NCI-H2196 treated with DMSO at 0.1 percent for 48 hours (cell line): Measurements from ENCODE around the gene GOLIM4.
A peak's percentile ranks its signal among the peaks of the same experiment; 100 is the strongest.
"Not testable (repeated sequence)": the region's sequence is repeated elsewhere in the genome, so short reads cannot be mapped to it uniquely, and the experiment has no call there.

ENCODE experiments used
- DNase-seq: peaks from one replicate; lab custom pipeline; 2025; ENCODE audit not compliant: unreplicated experiment; lab: John Stamatoyannopoulos, UW

Gene GOLIM4

DNA sequence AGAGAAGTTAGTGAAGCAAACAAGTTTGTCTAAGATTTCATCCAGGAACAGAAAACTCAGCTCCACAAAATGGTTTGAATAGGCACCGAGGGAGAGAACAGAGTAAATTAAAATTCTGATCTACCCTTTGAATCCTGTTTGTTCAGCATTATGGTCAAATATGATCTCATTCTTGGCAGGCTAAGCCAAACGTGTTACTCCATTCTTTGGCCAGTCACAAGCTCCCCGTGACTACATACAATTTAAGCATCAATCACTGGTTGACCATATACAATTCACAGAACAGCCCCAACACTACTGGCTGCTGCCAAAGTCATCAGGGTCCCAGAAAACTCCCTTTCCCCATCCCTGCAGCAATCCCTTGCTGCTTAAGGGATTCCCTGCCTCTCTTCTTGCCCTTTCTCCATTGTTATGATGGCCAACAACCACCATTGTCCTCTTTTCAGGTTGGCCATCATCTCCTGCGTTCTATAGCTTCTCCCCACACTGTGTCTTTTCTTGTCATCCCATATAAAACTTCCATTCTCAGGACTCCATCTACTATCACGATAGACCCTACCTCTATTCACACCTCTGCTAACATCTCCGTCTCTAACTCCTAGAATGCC, 46.3 kb downstream of the GOLIM4 start:
- no peak for DNase-seq

DNA sequence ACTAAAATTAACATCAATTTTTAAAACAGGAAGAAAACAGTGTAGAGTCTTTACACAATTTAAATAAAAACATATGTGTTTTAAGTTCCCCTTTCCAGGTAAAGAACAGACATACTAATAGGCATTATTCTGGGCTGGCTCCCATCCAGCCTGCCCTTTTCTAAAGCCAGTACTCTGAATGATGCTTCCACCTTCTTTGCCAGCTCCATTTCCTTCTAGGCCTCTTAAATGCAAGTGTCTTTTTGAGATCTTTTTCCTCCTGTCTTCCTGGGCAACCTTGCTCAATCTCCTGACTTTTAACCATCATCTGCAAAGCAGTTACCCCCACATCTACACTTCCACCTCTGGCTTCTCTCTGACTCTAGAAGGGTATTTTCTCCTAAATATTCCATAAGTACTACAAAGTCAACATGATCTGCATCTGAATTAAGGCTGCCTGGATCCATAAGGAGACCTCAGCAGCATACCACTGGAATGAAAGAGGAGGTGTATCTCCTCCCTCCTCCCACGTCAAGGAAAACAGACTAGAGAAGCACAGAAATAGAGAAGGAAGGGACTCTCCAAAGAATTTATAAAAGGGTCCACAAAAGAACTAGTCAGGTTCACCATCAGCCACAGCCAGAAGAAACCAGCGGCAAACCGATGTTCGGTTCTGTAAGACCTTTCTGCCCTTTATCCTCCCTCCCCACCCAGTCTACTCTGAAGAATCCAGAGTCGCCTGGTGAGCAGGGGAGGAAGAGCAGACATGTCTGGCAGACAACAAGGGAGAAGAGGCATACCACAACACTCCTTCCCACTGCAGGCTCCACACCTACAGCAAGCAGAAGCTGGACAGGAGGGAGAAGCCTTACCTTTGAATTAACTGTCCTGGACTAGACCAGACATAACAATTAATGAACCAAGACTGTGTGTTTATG, 47.1 kb downstream of the GOLIM4 start:
- DNase-seq = no peak

DNA sequence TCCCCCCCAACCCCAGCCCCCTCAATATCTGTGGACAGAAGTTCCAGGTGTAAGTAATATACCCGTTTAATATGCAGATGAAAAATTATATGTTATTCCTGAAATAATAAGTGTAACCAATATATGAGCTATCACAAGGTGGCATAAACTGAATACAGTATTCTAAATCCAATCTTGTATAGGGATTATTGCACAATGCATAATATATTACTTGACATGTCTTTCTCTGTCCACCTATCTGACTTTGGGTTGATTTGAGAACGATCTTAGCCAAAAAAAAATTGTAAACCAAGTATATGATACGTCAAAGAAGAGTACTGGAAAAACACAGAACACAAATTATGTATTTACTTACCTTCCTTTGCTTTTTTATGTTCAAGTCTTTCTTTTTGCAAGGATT, 47.8 kb downstream of the GOLIM4 start:
- DNase-seq = no peak

DNA sequence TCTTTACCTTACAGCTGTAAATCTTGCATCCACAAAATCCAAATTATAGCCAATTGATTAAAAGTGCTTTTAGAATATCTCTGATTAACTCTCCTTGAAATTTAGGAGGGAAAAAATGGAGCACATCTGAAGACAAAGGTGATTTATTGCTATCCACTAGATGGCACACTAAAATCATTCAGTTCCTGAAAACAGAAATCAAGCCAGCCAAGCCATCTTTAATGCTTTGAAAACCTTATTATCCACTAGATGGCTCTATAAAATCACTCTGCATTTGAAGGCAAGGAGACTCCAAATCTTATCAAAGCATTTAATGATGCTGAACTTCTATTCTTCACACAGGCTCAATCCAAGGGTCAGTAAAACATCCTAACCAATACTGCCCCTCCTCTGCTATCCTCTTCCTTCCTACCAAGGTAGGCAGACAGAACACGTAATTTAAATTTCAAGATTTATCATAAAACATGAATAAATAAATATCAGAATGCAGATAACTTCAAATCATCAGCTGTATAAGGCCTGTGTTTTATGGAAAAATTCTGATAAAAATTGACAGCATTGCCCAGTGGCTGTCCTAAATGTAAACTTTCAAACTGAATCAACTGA, 48.4 kb downstream of the GOLIM4 start:
- DNase-seq = peak; percentile 93

DNA sequence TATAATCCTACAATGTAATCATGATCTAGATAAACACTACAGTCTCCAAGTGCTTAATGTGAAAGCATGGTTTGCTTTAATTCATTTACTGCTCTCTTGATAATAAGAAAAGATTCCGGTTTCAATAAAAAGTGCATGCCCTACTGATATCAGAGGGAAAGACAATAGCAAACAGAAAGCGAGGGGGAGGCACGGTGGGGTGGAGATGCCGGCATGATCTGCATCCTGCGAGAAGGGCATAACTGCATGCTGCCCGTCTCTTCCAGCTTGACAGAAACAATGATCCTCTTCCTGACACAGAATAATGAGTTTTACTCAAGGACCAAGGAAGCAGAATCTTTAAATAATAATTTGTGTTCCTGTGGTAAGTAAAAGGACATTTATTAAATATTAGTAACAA, 51.7 kb downstream of the GOLIM4 start:
- DNase-seq = no peak

DNA sequence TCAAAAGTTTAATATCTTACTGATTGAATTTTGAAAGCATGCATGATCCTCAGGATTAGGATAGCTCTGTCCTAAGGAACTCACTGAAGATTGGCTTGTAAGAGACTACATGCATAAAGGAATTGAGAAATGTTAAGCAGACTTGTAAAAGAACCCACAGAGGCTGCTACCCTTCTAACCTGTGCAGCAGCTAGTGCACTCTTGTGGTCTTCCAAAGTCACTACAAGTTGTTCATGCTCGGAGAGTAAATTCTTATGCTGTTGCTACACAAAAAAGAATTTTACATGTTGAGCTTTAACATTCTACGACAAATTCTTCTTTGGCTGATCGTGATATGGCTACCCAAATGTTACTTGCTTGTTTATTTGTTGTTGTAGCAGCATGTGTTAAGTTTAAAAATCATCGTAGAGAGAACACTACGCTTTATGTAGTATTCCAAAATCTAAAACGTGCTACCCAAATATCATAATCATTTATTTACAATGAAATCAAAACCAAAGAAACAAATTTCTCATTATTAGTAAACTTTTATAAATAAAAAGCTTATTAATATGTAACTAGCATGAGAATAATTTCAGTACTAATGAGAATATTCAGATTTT, 55.0 kb downstream of the GOLIM4 start:
- DNase-seq = peak; percentile 93

DNA sequence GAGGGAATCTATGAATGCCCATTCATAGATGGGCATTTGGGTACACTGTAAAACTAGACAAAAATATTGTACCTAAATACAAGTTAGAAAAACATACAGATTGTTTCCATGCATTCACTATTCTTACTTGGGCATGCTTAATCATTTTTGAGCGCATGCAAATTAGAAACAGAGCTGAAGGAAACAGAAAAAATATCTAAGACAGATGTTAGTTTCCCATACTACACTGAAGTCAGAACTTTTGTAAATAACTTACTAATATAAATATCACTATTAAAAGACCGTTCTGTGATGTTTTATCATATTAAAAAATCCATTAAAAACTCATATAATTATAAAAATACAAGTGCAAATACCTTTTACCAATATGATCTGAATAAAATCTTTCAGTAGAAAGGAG, 58.7 kb downstream of the GOLIM4 start:
- no peak for DNase-seq

DNA sequence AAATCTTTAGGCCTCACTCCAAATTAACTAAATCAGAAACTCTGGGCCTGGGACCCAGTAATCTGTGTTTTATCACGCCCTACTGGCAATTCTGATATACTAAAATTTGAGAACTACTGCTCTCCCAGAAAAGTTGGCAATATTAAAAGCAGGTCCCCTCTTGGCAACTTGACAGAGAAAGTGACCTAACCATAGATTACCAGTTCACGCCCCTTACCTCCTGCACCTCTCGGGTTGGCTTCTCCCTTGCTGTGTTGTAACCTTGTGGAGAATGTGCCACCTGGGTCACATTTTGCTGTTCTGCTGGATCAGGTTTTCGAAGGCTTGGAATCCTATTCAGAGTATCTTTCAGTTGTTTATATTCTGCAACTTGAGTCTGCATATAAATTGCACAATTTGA, 59.1 kb downstream of the GOLIM4 start:
- DNase-seq = no peak

DNA sequence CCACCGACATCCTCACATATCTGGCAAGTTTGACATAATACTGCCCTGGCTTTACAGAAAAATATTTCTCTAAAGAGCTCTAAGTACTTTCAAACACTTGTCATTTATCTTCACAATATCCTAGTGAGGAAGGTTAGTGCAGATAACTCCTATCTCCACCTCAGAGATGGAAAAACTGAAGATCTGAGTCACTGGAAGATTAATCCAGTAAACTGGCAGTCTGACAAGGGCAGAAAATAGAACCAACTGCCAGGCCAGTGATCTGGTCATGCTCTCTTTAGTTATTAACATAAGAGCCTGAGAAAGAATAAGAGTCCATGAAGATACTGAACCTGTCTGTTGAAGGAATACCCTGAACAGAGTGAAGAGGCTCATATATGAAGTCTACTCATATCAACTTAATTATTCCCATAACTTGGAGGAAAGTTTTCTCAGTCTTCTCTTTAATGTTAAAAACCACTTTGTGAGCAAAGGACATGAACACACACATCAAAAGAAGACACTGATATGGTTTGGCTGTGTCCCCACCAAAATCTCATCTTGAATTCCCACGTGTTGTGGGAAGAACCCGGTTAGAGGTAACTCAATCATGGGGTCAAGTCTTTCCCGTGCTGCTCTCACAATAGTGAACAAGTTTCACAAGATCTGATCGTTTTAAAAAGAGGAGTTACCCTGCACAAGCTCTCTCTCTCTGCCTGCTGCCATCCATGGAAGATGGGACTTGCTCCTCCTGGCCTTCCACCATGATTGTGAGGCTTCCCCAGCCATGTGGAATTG, 61.4 kb downstream of the GOLIM4 start:
- no peak for DNase-seq

DNA sequence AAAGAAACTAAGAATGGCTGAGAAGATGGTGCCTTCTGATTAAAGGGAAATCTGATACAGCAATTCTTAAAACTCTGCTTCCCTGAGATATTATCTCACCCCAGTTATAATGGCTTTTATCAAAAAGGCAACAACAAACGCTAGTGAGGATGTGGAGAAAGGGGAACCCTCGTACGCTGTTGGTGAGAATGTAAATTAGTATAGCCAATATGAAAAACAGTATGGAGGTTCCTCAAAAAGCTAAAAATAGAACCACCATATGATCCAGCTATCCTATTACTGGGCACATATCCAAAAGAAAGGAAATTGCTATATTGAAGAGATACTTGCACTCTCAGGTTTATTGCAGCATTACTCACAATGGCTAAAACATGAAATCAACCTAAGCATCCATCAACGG, 65.1 kb downstream of the GOLIM4 start:
- no peak for DNase-seq

DNA sequence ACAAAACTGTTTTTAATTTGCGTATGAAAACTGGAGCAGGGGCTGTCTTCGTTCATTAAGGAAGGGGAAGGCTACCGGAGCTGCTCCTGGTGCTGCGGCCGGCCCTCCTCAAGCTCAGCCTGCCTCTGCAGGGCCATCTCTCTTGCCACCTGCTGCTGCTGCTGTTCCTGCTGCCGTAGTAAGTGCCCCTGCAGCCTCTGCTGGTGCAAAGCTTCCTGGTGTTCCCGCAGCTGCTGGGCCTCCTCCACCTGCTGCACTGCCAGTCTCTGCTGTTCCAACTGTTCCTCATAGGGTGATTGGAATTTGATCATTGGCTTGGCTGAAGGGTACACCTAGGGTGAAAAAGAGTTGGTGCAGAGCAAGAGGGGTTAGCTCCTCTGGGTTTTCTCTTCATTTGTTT, 66.0 kb downstream of the GOLIM4 start:
- DNase-seq = no peak

DNA sequence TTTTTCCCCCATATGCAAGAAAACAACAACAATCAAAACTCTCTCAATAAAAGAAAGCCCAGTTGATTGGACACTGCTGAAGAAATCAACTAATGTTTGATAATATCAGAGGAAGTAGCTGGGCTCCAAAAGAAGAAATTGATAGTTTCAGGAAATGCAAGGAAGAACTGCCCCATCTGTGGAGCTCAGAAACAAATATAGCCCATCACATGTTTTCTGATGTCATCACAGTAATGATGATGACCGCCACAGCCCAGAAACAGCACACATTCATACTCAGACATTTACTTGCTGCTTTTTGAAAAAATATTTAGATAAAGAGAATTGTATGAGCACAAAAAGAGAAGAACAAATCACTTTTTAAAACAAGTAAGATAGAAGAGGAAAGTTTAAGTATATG, 67.6 kb downstream of the GOLIM4 start:
- no peak for DNase-seq

DNA sequence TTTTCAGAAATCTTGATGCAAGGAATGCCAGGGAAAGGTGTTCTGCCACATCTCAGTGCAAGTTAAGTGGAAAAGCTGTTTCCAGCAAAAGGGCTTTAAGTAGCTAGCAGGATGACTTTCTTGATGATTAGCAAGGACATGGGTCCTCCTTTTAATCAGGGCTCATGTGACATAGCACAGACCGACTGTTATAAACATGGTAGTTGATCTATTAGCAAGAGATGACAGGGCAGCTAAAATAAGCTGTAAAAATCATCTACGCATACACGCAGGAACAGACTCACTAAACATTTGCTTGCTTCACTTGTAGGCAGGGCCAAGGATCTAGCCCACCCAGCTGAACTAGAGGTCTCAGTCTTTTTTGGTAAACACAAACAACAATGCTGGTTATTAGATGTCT, 69.0 kb downstream of the GOLIM4 start:
- no peak for DNase-seq

DNA sequence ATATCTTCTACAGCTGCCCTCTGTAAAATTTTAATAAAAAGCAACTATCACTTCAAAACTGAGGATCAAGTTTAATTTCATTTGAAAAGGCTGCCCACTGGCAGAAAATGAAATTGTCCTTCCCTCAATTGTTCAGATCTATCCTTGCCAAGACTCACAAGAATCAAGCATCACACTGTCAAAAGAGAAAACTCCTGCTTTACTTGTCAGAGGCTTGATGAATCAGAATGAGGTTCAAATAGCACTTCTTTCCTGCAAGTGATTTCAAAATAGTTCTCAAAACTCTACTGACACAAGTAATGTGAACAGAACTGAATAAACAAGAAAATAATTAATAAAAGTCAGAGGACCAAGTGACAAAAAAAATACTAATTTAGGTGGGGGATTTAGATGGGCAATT, 70.6 kb downstream of the GOLIM4 start:
- DNase-seq = no peak

DNA sequence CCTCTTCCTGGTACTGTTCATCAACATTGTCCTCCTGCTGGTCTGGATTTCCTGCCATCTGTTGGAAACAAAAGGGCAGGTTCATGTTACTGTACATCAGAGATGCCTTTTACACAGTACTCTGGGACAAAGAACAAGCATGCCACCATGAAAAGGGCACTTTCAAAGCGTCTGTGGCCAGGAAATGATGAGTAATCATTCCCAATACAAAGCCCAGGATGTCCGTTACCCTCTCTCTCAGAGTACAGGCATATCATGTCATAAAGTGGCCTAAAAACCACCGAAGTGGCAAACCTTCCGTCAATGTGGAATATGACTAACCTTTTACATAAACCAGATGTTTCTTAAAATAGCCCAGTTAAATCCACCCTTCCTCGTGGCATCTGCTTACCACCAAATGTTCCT, 71.2 kb downstream of the GOLIM4 start:
- DNase-seq = peak; percentile 98

DNA sequence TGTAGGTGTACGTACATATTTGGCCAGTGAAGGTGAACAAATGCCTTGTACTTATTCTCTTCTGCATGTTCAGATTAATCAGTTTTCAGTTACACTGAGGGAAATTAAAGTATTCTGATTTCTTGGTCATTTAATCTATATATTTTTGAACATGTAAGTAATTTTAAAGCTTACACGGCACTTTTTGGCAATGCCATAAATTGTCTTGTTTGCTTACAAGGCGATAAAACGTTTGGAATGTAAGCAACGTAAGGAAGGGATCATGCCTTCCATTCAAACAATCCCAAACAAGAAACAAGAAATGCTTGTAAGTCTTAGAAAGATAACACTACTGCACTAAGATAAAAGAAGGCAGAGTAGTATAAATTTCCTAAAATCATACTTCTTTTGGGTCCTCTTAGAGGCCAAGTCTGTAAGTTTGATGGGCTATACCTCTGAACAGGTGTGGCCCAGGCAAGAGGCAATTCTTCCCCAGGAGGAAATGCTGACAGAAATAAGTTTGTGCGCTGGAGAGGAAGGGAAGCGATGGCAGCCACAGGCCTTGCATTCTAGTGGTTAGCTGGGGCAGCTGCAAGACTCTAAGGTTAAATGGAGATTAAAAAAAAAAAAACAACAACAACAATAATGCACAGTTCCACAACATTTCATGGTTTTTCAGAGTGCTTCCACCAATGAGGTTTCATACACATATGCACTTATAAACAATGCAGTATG, 73.8 kb downstream of the GOLIM4 start:
- DNase-seq = no peak

DNA sequence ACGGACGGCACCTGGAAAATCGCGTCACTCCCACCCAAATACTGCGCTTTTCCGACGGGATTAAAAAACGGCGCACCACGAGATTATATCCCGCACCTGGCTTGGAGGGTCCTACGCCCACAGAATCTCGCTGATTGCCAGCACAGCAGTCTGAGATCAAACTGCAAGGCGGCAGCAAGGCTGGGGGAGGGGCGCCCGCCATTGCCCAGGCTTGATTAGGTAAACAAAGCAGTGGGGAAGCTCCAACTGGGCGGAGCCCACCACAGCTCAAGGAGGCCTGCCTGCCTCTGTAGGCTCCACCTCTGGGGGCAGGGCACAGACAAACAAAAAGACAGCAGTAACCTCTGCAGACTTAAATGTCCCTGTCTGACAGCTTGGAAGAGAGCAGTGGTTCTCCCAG, 84.4 kb downstream of the GOLIM4 start:
- not testable (repeated sequence) for DNase-seq

DNA sequence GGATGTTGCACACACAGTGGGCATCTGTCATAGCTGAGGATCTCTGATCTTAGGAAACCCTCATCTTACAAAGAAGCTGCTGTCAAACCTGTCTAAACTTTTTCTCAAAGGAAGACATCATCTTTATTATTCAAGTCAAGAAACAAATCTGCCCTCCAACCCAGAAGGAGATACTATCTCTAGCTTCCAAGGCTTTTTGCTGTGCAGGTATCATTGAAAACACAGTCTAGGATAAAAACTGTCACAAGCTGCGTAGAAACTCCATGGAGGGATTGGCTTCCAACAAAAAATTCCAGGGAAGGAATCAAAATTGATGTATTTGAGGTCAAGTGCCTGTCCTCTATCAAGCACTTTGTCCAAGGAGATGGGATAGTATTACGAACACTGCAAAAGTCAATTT, 89.1 kb downstream of the GOLIM4 start:
- DNase-seq = no peak

DNA sequence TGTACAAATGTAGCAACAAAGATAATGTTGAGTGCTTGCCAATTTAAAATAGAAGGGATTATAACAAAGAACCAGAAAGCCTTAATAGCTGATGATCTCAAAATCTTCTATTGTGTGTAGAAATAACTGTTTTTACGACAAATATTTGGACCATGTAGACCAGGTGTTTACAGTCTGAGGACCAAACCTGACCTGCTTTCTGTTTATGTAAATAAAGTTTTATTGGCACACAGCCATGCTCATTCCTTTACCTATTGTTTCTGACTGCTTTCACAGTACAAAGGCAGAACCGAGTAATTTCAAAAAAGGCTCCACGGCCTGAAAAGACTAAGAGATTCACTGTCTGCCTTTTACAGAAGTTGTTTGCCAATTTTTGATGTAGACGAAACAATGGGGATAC, 91.8 kb downstream of the GOLIM4 start:
- no peak for DNase-seq

DNA sequence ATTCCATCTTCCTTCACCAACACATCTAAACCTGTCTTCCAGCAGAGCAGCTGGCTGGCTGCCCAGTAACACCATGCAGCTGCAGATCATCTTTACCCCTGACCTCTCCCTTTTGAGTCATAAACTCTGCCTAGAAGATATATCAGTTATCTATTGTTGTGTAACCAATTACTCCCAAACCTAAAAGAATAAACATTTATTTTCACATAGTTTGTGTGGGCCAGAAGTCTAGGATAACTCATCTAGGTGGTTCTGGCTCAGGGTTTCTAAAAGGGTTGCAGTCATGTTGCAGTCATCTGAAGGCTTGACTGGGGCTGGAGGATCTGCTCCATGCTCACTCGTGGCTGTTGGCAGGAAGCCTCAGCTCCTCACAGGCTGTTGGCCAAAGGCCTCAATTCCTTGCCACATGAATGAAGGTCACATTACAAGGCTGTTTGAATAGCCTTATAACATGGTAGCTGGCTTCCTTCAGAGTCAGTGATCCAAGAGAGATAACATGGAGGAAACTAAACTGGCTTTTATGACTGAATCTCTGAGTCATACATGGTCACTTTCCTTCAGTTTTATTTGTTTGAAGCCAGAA, 92.8 kb downstream of the GOLIM4 start:
- DNase-seq = peak; percentile 92
